Activated CD4-positive, alpha-beta T cell treated with anti-CD3 and anti-CD28 coated beads, Interleukin-2, amount 10 ng/mL, durations not matched to agents 24 days and 14 days (primary cell): Measurements from ENCODE around the gene METTL25. TPM values are rescaled to one million over a fixed set of nuclear protein-coding genes. Genes with fewer than 3 reads are reported as not detected.

Source experiments
- total RNA-seq: library from RNA; stranded (reverse); gene quantifications from 2 replicates; pipeline ENCODE4 v1.2.3, GENCODE V29; 2022

Gene METTL25
- total RNA-seq, 1 donor from 2014 or later: 6.3 TPM

Other genes starting within 250 kb of the METTL25 start
- gene CCDC59, start 142 bp upstream of the METTL25 start, total RNA-seq: 101 and 102 TPM in 2 replicates